Gastrocnemius medialis (tissue), 4 donors: ENCODE results near the gene PGA5. TPM values are rescaled to one million over a fixed set of nuclear protein-coding genes. Genes with fewer than 3 reads are reported as not detected.
A peak's percentile ranks its signal among the peaks of the same experiment; 100 is the strongest.
"Not testable (repeated sequence)": the region's sequence is repeated elsewhere in the genome, so short reads cannot be mapped to it uniquely, and the experiment has no call there.

ENCODE experiments used
- ATAC-seq, 2 donors: fragments of 150-250 bp; one replicate each; pipeline ENCODE4 v1.9.1; 2016
- DNase-seq, 2 donors: peaks; one replicate each; pipeline ENCODE4 v3.0.0-alpha.2; 2019
- H3K27ac ChIP-seq, 4 donors: fragments of 200-600 bp; sonication (generic); 1 replicate in 1 of 4; 2 replicates in 3 of 4; pipeline ENCODE4 v1.5.1; 2016 to 2018; ENCODE audit warnings: mild to moderate bottlenecking in 2 of 4, moderate library complexity in 1 of 4
- H3K27me3 ChIP-seq, 3 donors: fragments of 200-600 bp; sonication (generic) in 2 of 3; 1 replicate in 1 of 3; 2 replicates in 2 of 3; pipeline versions ENCODE4 v1.5.1 to v1.6.0; 2016 to 2019; ENCODE audit warnings: mild to moderate bottlenecking in 1 of 3, moderate library complexity in 1 of 3
- H3K36me3 ChIP-seq, 2 donors: fragments of 200-600 bp; sonication (generic) in 1 of 2; one replicate each; pipeline ENCODE4 v1.5.1; 2017 to 2018
- H3K4me1 ChIP-seq, 2 donors: fragments of 200-600 bp; sonication (generic) in 1 of 2; one replicate each; pipeline ENCODE4 v1.5.1; 2016 to 2017; ENCODE audit warnings: mild to moderate bottlenecking in 2 of 2
- H3K4me3 ChIP-seq, 4 donors: fragments of 200-600 bp; sonication (generic) in 3 of 4; 1 replicate in 1 of 4; 2 replicates in 3 of 4; pipeline ENCODE4 v1.5.1; 2016 to 2019; ENCODE audit warnings: mild to moderate bottlenecking in 2 of 4
- H3K9me3 ChIP-seq, 3 donors: fragments of 200-600 bp; sonication (generic) in 2 of 3; 1 replicate in 1 of 3; 2 replicates in 2 of 3; pipeline ENCODE4 v1.5.1; 2016 to 2019
- POLR2A ChIP-seq, 2 donors: fragments of 450-650 bp; IDR thresholded peaks; one replicate each; pipeline ENCODE4 v1.6.1; 2017; ENCODE audit warnings: antibody characterized with exemption in 2 of 2, mild to moderate bottlenecking in 2 of 2, moderate library complexity in 2 of 2
- in situ Hi-C, 4 donors: fragments of 200-750 bp; cut with MboI; loops; one replicate each; pipeline versions ENCODE4 v1.15.0 to v1.8.0; 2017; ENCODE audit warnings: low sequenced_read_pairs in 4 of 4
- intact Hi-C: fragments of 100-400 bp; cut with DNase I; formaldehyde crosslinking; loops from one replicate; pipeline ENCODE4 v1.15.1; 2023; ENCODE audit warnings: low total_unique reads
- total RNA-seq, 4 donors: library from RNA; depleted of rRNA; stranded (reverse); fragments of >200 nt; gene quantifications; one replicate each; pipeline versions ENCODE4 v1.1.0 to v1.2.3, GENCODE V29; 2016
- TF ChIP-seq, protein P1 (sequence below), 5 experiments: fragments of 450-650 bp in 3 of 5; fragments of 200-600 bp in 2 of 5; sonication (generic) in 2 of 5; IDR thresholded peaks in 4 of 5; conservative IDR thresholded peaks in 1 of 5; 1 replicate in 4 of 5; 2 replicates in 1 of 5; pipeline ENCODE4 v1.5.1; 2016 to 2019; ENCODE audit warnings: antibody characterized with exemption in 5 of 5, mild to moderate bottlenecking in 3 of 5, moderate library complexity in 3 of 5

Gene PGA5
- total RNA-seq, 4 donors from 2014 or later: not detected

GRCh38 chr11:61198361-61198760, 42.6 kb upstream of the PGA5 start:
- no peak overlapping the region for H3K27ac ChIP-seq
- H3K36me3 ChIP-seq: no peaks in the 10 kb centered on the region
- no peaks in the 10 kb centered on the region for H3K4me1 ChIP-seq
- no peak for DNase-seq
- no peak overlapping the region for H3K4me3 ChIP-seq
- TF ChIP-seq, protein P1, sequence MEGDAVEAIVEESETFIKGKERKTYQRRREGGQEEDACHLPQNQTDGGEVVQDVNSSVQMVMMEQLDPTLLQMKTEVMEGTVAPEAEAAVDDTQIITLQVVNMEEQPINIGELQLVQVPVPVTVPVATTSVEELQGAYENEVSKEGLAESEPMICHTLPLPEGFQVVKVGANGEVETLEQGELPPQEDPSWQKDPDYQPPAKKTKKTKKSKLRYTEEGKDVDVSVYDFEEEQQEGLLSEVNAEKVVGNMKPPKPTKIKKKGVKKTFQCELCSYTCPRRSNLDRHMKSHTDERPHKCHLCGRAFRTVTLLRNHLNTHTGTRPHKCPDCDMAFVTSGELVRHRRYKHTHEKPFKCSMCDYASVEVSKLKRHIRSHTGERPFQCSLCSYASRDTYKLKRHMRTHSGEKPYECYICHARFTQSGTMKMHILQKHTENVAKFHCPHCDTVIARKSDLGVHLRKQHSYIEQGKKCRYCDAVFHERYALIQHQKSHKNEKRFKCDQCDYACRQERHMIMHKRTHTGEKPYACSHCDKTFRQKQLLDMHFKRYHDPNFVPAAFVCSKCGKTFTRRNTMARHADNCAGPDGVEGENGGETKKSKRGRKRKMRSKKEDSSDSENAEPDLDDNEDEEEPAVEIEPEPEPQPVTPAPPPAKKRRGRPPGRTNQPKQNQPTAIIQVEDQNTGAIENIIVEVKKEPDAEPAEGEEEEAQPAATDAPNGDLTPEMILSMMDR (IDR thresholded peaks at IDR 0.05 in 4 of 5, conservative IDR thresholded peaks at IDR 0.05 in 1 of 5): no peak
- no peak for TF ChIP-seq POLR2A (IDR thresholded peaks at IDR 0.05)
- ATAC-seq: no peak
- H3K9me3 ChIP-seq: no peaks in the 10 kb centered on the region
- H3K27me3 ChIP-seq: no peaks in the 10 kb centered on the region
- in situ Hi-C loops: loop anchor here in 3 of 4 donors (25.0 kb wide), 2 partner anchors 161 to 361 kb away; partner anchors contain the start of gene CCDC86 (in 3 of the 3)
- intact Hi-C loops: no loop called here

GRCh38 chr11:61198948-61199523, 41.9 kb upstream of the PGA5 start:
- Histone ChIP-seq H3K27ac (no peak overlapping the region), H3K4me3 (no peak overlapping the region), H3K27me3 (no peaks in the 10 kb centered on the region), H3K9me3 (no peaks in the 10 kb centered on the region), H3K4me1 (no peaks in the 10 kb centered on the region), H3K36me3 (no peaks in the 10 kb centered on the region)
- TF ChIP-seq, protein P1 (IDR thresholded peaks at IDR 0.05 in 4 of 5, conservative IDR thresholded peaks at IDR 0.05 in 1 of 5): no peak
- no peak for TF ChIP-seq POLR2A (IDR thresholded peaks at IDR 0.05)
- intact Hi-C loops: no loop called here
- in situ Hi-C loops: loop anchor here in 3 of 4 donors (25.0 kb wide), 2 partner anchors 162 to 362 kb away; partner anchors contain the start of gene CCDC86 (in 3 of the 3)
- ATAC-seq: no peak
- no peak for DNase-seq

DNA sequence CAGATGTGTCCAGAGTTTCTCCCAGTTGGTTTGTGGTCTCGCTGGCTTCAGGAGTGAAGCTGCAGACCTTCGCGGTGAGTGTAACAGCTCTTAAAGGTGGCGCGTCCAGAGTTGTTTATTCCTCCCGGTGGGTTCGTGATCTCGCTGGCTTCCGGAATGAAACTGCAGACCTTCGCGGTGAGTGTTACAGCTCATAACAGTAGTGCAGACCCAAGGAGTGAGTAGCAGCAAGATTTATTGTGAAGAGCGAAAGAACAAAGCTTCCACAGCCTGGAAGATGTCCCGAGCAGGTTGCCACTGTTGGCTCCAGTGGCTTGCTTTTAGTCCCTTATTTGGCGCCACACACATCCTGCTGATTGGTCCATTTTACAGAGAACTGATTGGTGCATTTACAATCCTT, 39.5 kb upstream of the PGA5 start:
- H3K27me3 ChIP-seq: peaks cover 0 to 4% (median 0%) of the 10 kb centered on the region in 3 donors
- DNase-seq (no peak), ATAC-seq (no peak)
- no peaks in the 10 kb centered on the region for H3K4me1 ChIP-seq
- no peaks in the 10 kb centered on the region for H3K36me3 ChIP-seq
- TF ChIP-seq, protein P1 (IDR thresholded peaks at IDR 0.05 in 4 of 5, conservative IDR thresholded peaks at IDR 0.05 in 1 of 5): no peak
- no peak for TF ChIP-seq POLR2A (IDR thresholded peaks at IDR 0.05)
- no peaks in the 10 kb centered on the region for H3K9me3 ChIP-seq
- intact Hi-C loops (no loop called here), in situ Hi-C loops (no loop called here)
- H3K27ac ChIP-seq: no peak overlapping the region
- no peak overlapping the region for H3K4me3 ChIP-seq

DNA sequence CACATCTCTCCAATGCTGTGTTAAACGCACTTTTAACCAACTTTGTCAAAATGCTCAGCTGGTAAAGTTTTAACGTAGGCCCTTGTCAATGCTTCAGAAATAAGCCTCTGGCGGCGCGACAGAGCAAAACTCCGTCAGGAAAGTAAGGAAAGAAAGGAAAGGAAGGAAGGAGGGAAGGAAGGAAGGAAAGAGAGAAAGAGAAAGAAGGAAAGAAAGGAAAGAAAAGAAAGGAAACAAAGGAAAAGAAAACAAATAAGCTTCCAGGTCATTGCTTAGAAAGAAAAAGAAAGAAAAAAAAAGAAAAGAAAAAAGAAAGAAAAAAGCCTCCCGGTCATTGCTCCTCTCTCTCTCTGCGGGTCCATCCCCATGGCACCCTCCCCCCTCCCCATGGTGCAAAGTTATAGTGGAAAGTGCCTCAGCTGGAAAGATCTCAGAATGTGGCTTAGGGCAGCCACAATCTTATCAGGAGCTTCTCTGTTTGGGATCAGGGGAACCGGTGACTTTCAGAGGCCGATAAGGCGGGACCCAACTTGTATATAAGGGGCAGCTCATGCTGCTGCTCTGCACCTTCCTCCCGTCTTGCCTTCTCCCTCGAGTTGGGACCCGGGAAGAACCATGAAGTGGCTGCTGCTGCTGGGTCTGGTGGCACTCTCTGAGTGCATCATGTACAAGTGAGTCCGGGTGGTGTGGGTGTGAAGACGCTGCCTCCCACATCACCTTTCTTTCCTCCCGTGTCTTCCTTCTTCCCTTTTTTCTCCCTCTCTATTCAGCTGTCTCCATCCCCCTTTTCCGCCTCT, 37.8 kb upstream of the PGA5 start, which contains the start of gene PGA3:
Gene PGA3 (plus strand): TSS at position 566 of the 797 bp plus-strand sequence. CDS start 50 bp downstream, at position 616.
- H3K4me1 ChIP-seq, ATAC-seq, intact Hi-C loops, in situ Hi-C loops, H3K9me3 ChIP-seq, H3K4me3 ChIP-seq, H3K27ac ChIP-seq, DNase-seq, H3K27me3 ChIP-seq, H3K36me3 ChIP-seq: not testable (repeated sequence)

DNA sequence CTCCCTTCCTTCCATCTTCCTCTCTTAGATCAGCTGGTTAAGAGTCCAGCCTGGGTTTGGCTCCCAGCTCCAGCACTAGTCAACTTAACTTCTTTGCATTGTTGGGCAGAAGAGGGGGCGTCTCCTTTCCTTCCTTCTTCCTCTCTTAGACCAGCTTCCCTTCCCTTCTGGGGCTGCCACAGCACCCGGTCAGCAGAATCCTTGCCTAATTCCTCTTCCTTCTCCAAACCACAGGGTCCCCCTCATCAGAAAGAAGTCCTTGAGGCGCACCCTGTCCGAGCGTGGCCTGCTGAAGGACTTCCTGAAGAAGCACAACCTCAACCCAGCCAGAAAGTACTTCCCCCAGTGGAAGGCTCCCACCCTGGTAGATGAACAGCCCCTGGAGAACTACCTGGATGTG, 37.1 kb upstream of the PGA5 start:
- in situ Hi-C loops, DNase-seq, H3K27ac ChIP-seq, H3K27me3 ChIP-seq, H3K4me1 ChIP-seq, H3K9me3 ChIP-seq, H3K4me3 ChIP-seq, H3K36me3 ChIP-seq, intact Hi-C loops, ATAC-seq: not testable (repeated sequence)

- DNase-seq, ATAC-seq, H3K27ac ChIP-seq, H3K4me1 ChIP-seq, H3K27me3 ChIP-seq, H3K9me3 ChIP-seq, intact Hi-C loops, H3K4me3 ChIP-seq, H3K36me3 ChIP-seq, in situ Hi-C loops: not testable (repeated sequence)
These were observed 36.4 kb upstream of the PGA5 start for GRCh38 chr11:61204502-61205059.

GRCh38 chr11:61207636-61208310, 33.2 kb upstream of the PGA5 start:
- H3K27ac ChIP-seq, DNase-seq, in situ Hi-C loops, H3K36me3 ChIP-seq, intact Hi-C loops, H3K4me3 ChIP-seq, H3K27me3 ChIP-seq, ATAC-seq, H3K4me1 ChIP-seq, H3K9me3 ChIP-seq: not testable (repeated sequence)

GRCh38 chr11:61210629-61211028, 30.3 kb upstream of the PGA5 start:
- peak in 1 of 2 donors; percentile 13 for ATAC-seq
- intact Hi-C loops: not testable (repeated sequence)

More at GRCh38 chr11:61210629-61211028, 30.3 kb upstream of the PGA5 start:
- H3K9me3 ChIP-seq, H3K27me3 ChIP-seq, H3K27ac ChIP-seq, H3K36me3 ChIP-seq, in situ Hi-C loops, DNase-seq, H3K4me3 ChIP-seq, H3K4me1 ChIP-seq: not testable (repeated sequence)
